ENCODE data around the gene L3MBTL4. TPM values are rescaled to one million over a fixed set of nuclear protein-coding genes. Genes with fewer than 3 reads are reported as not detected.

L3MBTL4 gene
- total RNA-seq, 4 donors from 2014 or later, result 0.40 to 3.8 (median 0.76) TPM

GRCh38 chr18:6313415-6313814 is 101.3 kb downstream of the L3MBTL4 start:
- no peak for ATAC-seq
- Histone ChIP-seq H3K4me1 (no peaks in the 10 kb centered on the region), H3K27me3 (no peaks in the 10 kb centered on the region), H3K36me3 (no peaks in the 10 kb centered on the region), H3K4me3 (no peak overlapping the region), H3K9me3 (no peaks in the 10 kb centered on the region), H3K27ac (no peak overlapping the region)
- no peak for DNase-seq
- no peak for TF ChIP-seq CTCF (IDR thresholded peaks at IDR 0.05 in 4 of 5, conservative IDR thresholded peaks at IDR 0.05 in 1 of 5)
- intact Hi-C loops (cut with DNase I; ENCODE audit: low total_unique reads) (no loop called here), in situ Hi-C loops (cut with MboI; ENCODE audit: low sequenced_read_pairs in 4 of 4) (no loop called here)

GRCh38 chr18:6311456-6312215 is 103.1 kb downstream of the L3MBTL4 start:
- intact Hi-C loops (cut with DNase I; ENCODE audit: low total_unique reads) (no loop called here), in situ Hi-C loops (cut with MboI; ENCODE audit: low sequenced_read_pairs in 4 of 4) (no loop called here)

GRCh38 chr18:6310714-6311113 is 104.0 kb downstream of the L3MBTL4 start:
- no peaks in the 10 kb centered on the region for H3K36me3 ChIP-seq
- ATAC-seq (no peak), DNase-seq (no peak)
- no peak overlapping the region for H3K27ac ChIP-seq
- H3K4me3 ChIP-seq, result no peak overlapping the region
- H3K4me1 ChIP-seq, result no peaks in the 10 kb centered on the region
- in situ Hi-C loops (cut with MboI; ENCODE audit: low sequenced_read_pairs in 4 of 4), result no loop called here
- TF ChIP-seq CTCF (IDR thresholded peaks at IDR 0.05 in 4 of 5, conservative IDR thresholded peaks at IDR 0.05 in 1 of 5), result no peak
- no peak for TF ChIP-seq POLR2A (IDR thresholded peaks at IDR 0.05)
- intact Hi-C loops (cut with DNase I; ENCODE audit: low total_unique reads), result no loop called here
- no peaks in the 10 kb centered on the region for H3K27me3 ChIP-seq
- H3K9me3 ChIP-seq, result no peaks in the 10 kb centered on the region

More at GRCh38 chr18:6311456-6312215, 103.1 kb downstream of the L3MBTL4 start:
- Histone ChIP-seq H3K27me3 (no peaks in the 10 kb centered on the region), H3K36me3 (no peaks in the 10 kb centered on the region), H3K4me3 (no peak overlapping the region), H3K4me1 (no peaks in the 10 kb centered on the region), H3K27ac (no peak overlapping the region), H3K9me3 (no peaks in the 10 kb centered on the region)
- DNase-seq (no peak), ATAC-seq (no peak)
- TF ChIP-seq CTCF (IDR thresholded peaks at IDR 0.05 in 4 of 5, conservative IDR thresholded peaks at IDR 0.05 in 1 of 5) (no peak), POLR2A (IDR thresholded peaks at IDR 0.05) (no peak)

- in situ Hi-C loops (cut with MboI; ENCODE audit: low sequenced_read_pairs in 4 of 4), result no loop called here
- intact Hi-C loops (cut with DNase I; ENCODE audit: low total_unique reads), result no loop called here
- Histone ChIP-seq H3K27ac (no peak overlapping the region), H3K9me3 (no peaks in the 10 kb centered on the region), H3K4me1 (no peaks in the 10 kb centered on the region), H3K27me3 (no peaks in the 10 kb centered on the region), H3K36me3 (no peaks in the 10 kb centered on the region), H3K4me3 (no peak overlapping the region)
- no peak for ATAC-seq
- DNase-seq, result no peak
- TF ChIP-seq CTCF (IDR thresholded peaks at IDR 0.05 in 4 of 5, conservative IDR thresholded peaks at IDR 0.05 in 1 of 5), result no peak
- TF ChIP-seq POLR2A (IDR thresholded peaks at IDR 0.05), result no peak
Observed at GRCh38 chr18:6297875-6298274, 116.8 kb downstream of the L3MBTL4 start.

Measured in gastrocnemius medialis (tissue), 4 donors.